OCI-LY7 (cell line): Measurements from ENCODE around the gene BRIP1. TPM values are rescaled to one million over a fixed set of nuclear protein-coding genes. Genes with fewer than 3 reads are reported as not detected.
A peak's percentile ranks its signal among the peaks of the same experiment; 100 is the strongest.

Experiments
- BruUV-seq: library from RNA; stranded (reverse); fragments of 400-500 nt; replicated peaks from 2 replicates; lab custom pipeline; 2021; lab: Mats Ljungman, UMichigan
- CTCF ChIA-PET: fragments of 300-600 bp; sonication (Branson Sonifier 250); formaldehyde crosslinking; loops from one replicate; lab custom pipeline; 2022; ENCODE audit warnings: antibody characterized with exemption; ENCODE audit not compliant: unreplicated experiment; lab: Charles Lee
- POLR2A ChIA-PET: fragments of 300-600 bp; sonication (Branson Sonifier 250); formaldehyde crosslinking; loops from one replicate; lab custom pipeline; 2022; ENCODE audit warnings: antibody characterized with exemption; lab: Charles Lee
- DNase-seq: peaks from one replicate; pipeline ENCODE4 v3.0.0-alpha.2; 2015; ENCODE audit warnings: low spot score
- H2AFZ ChIP-seq: fragments of 200-600 bp; sonication (generic), shearing (Covaris generic); 2 replicates; pipeline ENCODE4 v1.6.1; 2014; ENCODE audit warnings: mild to moderate bottlenecking, antibody characterized with exemption, low read length, moderate library complexity
- H3K27ac ChIP-seq: fragments of 200-600 bp; sonication (generic); 2 replicates; pipeline ENCODE4 v1.5.1; 2014; ENCODE audit warnings: mixed run types, low read depth, mild to moderate bottlenecking, moderate library complexity, low read length, inconsistent platforms; ENCODE audit not compliant: poor library complexity, severe bottlenecking
- H3K36me3 ChIP-seq: fragments of 200-600 bp; sonication (generic); 2 replicates; pipeline ENCODE4 v1.6.1; 2014; ENCODE audit warnings: mild to moderate bottlenecking, antibody characterized with exemption, low read length, moderate library complexity, mixed read lengths; ENCODE audit not compliant: insufficient read depth
- H3K4me1 ChIP-seq: fragments of 200-600 bp; sonication (generic); 2 replicates; pipeline ENCODE4 v1.5.1; 2014; ENCODE audit warnings: mild to moderate bottlenecking, low read length; ENCODE audit not compliant: insufficient read depth, poor library complexity, severe bottlenecking
- H3K4me2 ChIP-seq: fragments of 200-600 bp; sonication (generic); 2 replicates; pipeline ENCODE4 v1.6.1; 2014; ENCODE audit warnings: mild to moderate bottlenecking, low read length
- H3K4me3 ChIP-seq: fragments of 200-600 bp; sonication (generic); 2 replicates; pipeline ENCODE4 v1.5.1; 2014; ENCODE audit warnings: mild to moderate bottlenecking, low read depth, low read length; ENCODE audit not compliant: poor library complexity, severe bottlenecking
- H3K79me2 ChIP-seq: fragments of 200-600 bp; sonication (generic); 2 replicates; pipeline ENCODE4 v1.6.1; 2016; ENCODE audit warnings: low read depth, mild to moderate bottlenecking, low read length, moderate library complexity, mixed read lengths; ENCODE audit not compliant: insufficient read depth
- H3K9me2 ChIP-seq: fragments of 200-600 bp; sonication (generic); 2 replicates; pipeline ENCODE4 v1.6.1; 2016; ENCODE audit warnings: mild to moderate bottlenecking, low read length, mixed read lengths; ENCODE audit not compliant: insufficient read depth
- H3K9me3 ChIP-seq: fragments of 200-600 bp; sonication (generic); 2 replicates; pipeline ENCODE4 v1.6.1; 2014; ENCODE audit warnings: mild to moderate bottlenecking, mixed run types, low read length, mixed read lengths
- H4K20me1 ChIP-seq: fragments of 200-600 bp; sonication (generic); 2 replicates; pipeline ENCODE4 v1.6.1; 2014; ENCODE audit warnings: mild to moderate bottlenecking, antibody characterized with exemption, low read length, moderate library complexity, mixed read lengths; ENCODE audit not compliant: insufficient read depth
- CTCF ChIP-seq: fragments of 200-600 bp; sonication (generic); conservative IDR thresholded peaks from 2 replicates; pipeline ENCODE4 v1.5.1; 2014; ENCODE audit warnings: mild to moderate bottlenecking, antibody characterized with exemption, low read length, moderate library complexity, mixed read lengths
- EZH2phosphoT487 ChIP-seq: fragments of 200-600 bp; sonication (generic); IDR thresholded peaks from 2 replicates; pipeline ENCODE4 v1.6.1; 2018; ENCODE audit warnings: low read depth, borderline replicate concordance, mild to moderate bottlenecking, mixed run types, antibody characterized with exemption, low read length, moderate library complexity, mixed read lengths
- intact Hi-C: fragments of 100-400 bp; cut with micrococcal nuclease; formaldehyde crosslinking; loops from one replicate; pipeline ENCODE4 v1.10.0; 2022; ENCODE audit not compliant: unreplicated experiment
- total RNA-seq, 2 experiments: library from RNA; depleted of rRNA in 1 of 2; stranded (reverse); fragments of >200 nt in 1 of 2; shearing (Covaris generic) in 1 of 2; gene quantifications; 2 replicates each; pipeline ENCODE4 v1.2.3, GENCODE V29; 2014 to 2022

Gene BRIP1
- total RNA-seq, 2 experiments from 2014 or later, result 32.5 to 33.8 TPM

GRCh38 chr17:61700252-61700651 is 163.1 kb downstream of the BRIP1 start:
- Histone ChIP-seq H2AFZ (no peak overlapping the region), H3K79me2 (no peaks in the 10 kb centered on the region), H3K9me3 (peaks cover 34% of the 10 kb centered on the region), H4K20me1 (no peaks in the 10 kb centered on the region), H3K9me2 (no peaks in the 10 kb centered on the region), H3K4me1 (no peaks in the 10 kb centered on the region), H3K4me3 (no peak overlapping the region), H3K36me3 (peaks cover 32% of the 10 kb centered on the region), H3K27ac (no peak overlapping the region), H3K4me2 (no peak overlapping the region)
- no peak for TF ChIP-seq CTCF
- TF ChIP-seq EZH2phosphoT487, result no peak
- DNase-seq, result peak; percentile 4
- intact Hi-C loops, result no loop called here
- POLR2A ChIA-PET, result no interaction called here
- no TSS peak for BruUV-seq
- CTCF ChIA-PET, result no interaction called here

GRCh38 chr17:61699694-61700093 is 163.6 kb downstream of the BRIP1 start:
- Histone ChIP-seq H3K79me2 (no peaks in the 10 kb centered on the region), H3K9me2 (no peaks in the 10 kb centered on the region), H3K27ac (no peak overlapping the region), H3K4me2 (no peak overlapping the region), H4K20me1 (no peaks in the 10 kb centered on the region), H3K36me3 (peaks cover 33% of the 10 kb centered on the region), H3K4me3 (no peak overlapping the region), H2AFZ (no peak overlapping the region), H3K4me1 (no peaks in the 10 kb centered on the region), H3K9me3 (peaks cover 34% of the 10 kb centered on the region)
- BruUV-seq, result no TSS peak
- DNase-seq, result no peak
- intact Hi-C loops, result no loop called here
- CTCF ChIA-PET, result no interaction called here
- POLR2A ChIA-PET, result no interaction called here
- TF ChIP-seq EZH2phosphoT487 (no peak), CTCF (no peak)

- H3K36me3 ChIP-seq, result peaks cover 35% of the 10 kb centered on the region
- no peak overlapping the region for H3K4me2 ChIP-seq
- H3K9me2 ChIP-seq, result no peaks in the 10 kb centered on the region
- ChIA-PET POLR2A (interaction anchor here (0.6 kb wide), 1 partner anchor 165 kb away, joined by 3 read pairs; the partner anchor contains the start of gene BRIP1), CTCF (no interaction called here)
- no peaks in the 10 kb centered on the region for H3K79me2 ChIP-seq
- no peak overlapping the region for H3K4me3 ChIP-seq
- DNase-seq, result no peak
- H2AFZ ChIP-seq, result no peak overlapping the region
- H3K27ac ChIP-seq, result no peak overlapping the region
- BruUV-seq, result no TSS peak
- intact Hi-C loops, result no loop called here
- no peaks in the 10 kb centered on the region for H4K20me1 ChIP-seq
- H3K4me1 ChIP-seq, result no peaks in the 10 kb centered on the region
- TF ChIP-seq CTCF (no peak), EZH2phosphoT487 (no peak)
- H3K9me3 ChIP-seq, result peaks cover 34% of the 10 kb centered on the region
These were observed 164.3 kb downstream of the BRIP1 start for GRCh38 chr17:61699032-61699431.
